Smooth muscle cell (in vitro differentiated cells): ENCODE results near the gene MYOG. TPM values are rescaled to one million over a fixed set of nuclear protein-coding genes. Genes with fewer than 3 reads are reported as not detected.

ENCODE experiments used
- DNase-seq: peaks from one replicate; lab custom pipeline; 2025; ENCODE audit not compliant: unreplicated experiment; lab: John Stamatoyannopoulos, UW
- H2AFZ ChIP-seq: fragments of 200-600 bp; sonication (generic); 2 replicates; pipeline ENCODE4 v1.6.0; 2016; ENCODE audit warnings: antibody characterized with exemption, low read depth, mild to moderate bottlenecking
- H3F3A ChIP-seq: fragments of 200-600 bp; sonication (generic); 2 replicates; pipeline ENCODE4 v1.6.0; 2017; ENCODE audit warnings: antibody characterized with exemption, low read depth
- H3K27ac ChIP-seq: fragments of 200-600 bp; sonication (generic); 2 replicates; pipeline ENCODE4 v1.5.1; 2016; ENCODE audit warnings: low read depth, mild to moderate bottlenecking
- H3K27me3 ChIP-seq: fragments of 200-600 bp; sonication (generic); 2 replicates; pipeline ENCODE4 v1.6.1; 2016; ENCODE audit warnings: low read depth, mild to moderate bottlenecking
- H3K36me3 ChIP-seq: fragments of 200-600 bp; sonication (generic); 2 replicates; pipeline ENCODE4 v1.5.1; 2016; ENCODE audit warnings: low read depth
- H3K4me1 ChIP-seq: fragments of 200-600 bp; sonication (generic); 2 replicates; pipeline ENCODE4 v1.5.1; 2016; ENCODE audit warnings: low read depth
- H3K4me2 ChIP-seq: fragments of 200-600 bp; sonication (generic); 2 replicates; pipeline ENCODE4 v1.6.0; 2016; ENCODE audit warnings: mild to moderate bottlenecking
- H3K4me3 ChIP-seq: fragments of 200-600 bp; sonication (generic); 2 replicates; pipeline ENCODE4 v1.5.1; 2016; ENCODE audit warnings: mild to moderate bottlenecking
- H3K79me2 ChIP-seq: fragments of 200-600 bp; sonication (generic); 2 replicates; pipeline ENCODE4 v1.6.0; 2016; ENCODE audit warnings: low read depth, mild to moderate bottlenecking
- H3K9ac ChIP-seq: fragments of 200-600 bp; sonication (generic); 2 replicates; pipeline ENCODE4 v1.6.0; 2016; ENCODE audit warnings: low read depth
- H3K9me3 ChIP-seq: fragments of 200-600 bp; sonication (generic); replicated peaks from 2 replicates; pipeline ENCODE4 v1.5.1; 2016; ENCODE audit warnings: low read depth
- H4K20me1 ChIP-seq: fragments of 200-600 bp; sonication (generic); 2 replicates; pipeline ENCODE4 v1.6.0; 2016; ENCODE audit warnings: low read depth
- CTCF ChIP-seq: fragments of 200-600 bp; sonication (generic); IDR thresholded peaks from 2 replicates; pipeline ENCODE4 v1.5.1; 2017; ENCODE audit warnings: borderline replicate concordance, mild to moderate bottlenecking, antibody characterized with exemption; ENCODE audit not compliant: insufficient read depth, poor library complexity, severe bottlenecking
- WGBS: methylation state at CpG from one replicate; pipeline ENCODE4 v1.1.7; 2016; ENCODE audit warnings: low lambda C conversion rate; 5-methylcytosine and 5-hydroxymethylcytosine counted together
- polyA plus RNA-seq: library from polyadenylated mRNA; unstranded; fragments of >200 nt; fragmentation: Nextera tagmentation; extraction: Ambion mirVana; gene quantifications from 2 replicates; pipeline ENCODE4 v1.2.1, GENCODE V29; 2016
- total RNA-seq: library from RNA; depleted of rRNA; stranded (reverse); fragments of >200 nt; gene quantifications from 2 replicates; pipeline ENCODE4 v1.2.3, GENCODE V29; 2014

The MYOG gene
- total and polyA plus RNA-seq, 2 experiments from 2014 or later, result not detected

- Histone ChIP-seq H3K9ac (no peak overlapping the region), H3K27ac (no peak overlapping the region), H3K9me3 (no peaks in the 10 kb centered on the region), H4K20me1 (no peaks in the 10 kb centered on the region), H3F3A (no peaks in the 10 kb centered on the region), H2AFZ (no peak overlapping the region), H3K27me3 (no peaks in the 10 kb centered on the region), H3K79me2 (no peaks in the 10 kb centered on the region), H3K4me1 (peaks cover 4% of the 10 kb centered on the region), H3K4me3 (no peak overlapping the region), H3K4me2 (no peak overlapping the region), H3K36me3 (no peaks in the 10 kb centered on the region)
- 95% methylated on average over 7 of the region's 7 CpGs for WGBS
- no peak for TF ChIP-seq CTCF
- DNase-seq, result no peak
These were observed 29.8 kb downstream of the MYOG start for GRCh38 chr1:203056012-203056411.

GRCh38 chr1:203055161-203055799, 30.5 kb downstream of the MYOG start:
- TF ChIP-seq CTCF, result no peak
- H3K27me3 ChIP-seq, result no peaks in the 10 kb centered on the region

GRCh38 chr1:203054642-203055041, 31.2 kb downstream of the MYOG start:
- no peak overlapping the region for H3K27ac ChIP-seq
- 88% methylated on average over 5 of the region's 5 CpGs for WGBS

More at GRCh38 chr1:203055161-203055799, 30.5 kb downstream of the MYOG start:
- no peaks in the 10 kb centered on the region for H3F3A ChIP-seq
- H3K27ac ChIP-seq, result no peak overlapping the region
- H3K9me3 ChIP-seq, result no peaks in the 10 kb centered on the region
- no peaks in the 10 kb centered on the region for H3K79me2 ChIP-seq
- H3K4me1 ChIP-seq, result peaks cover 4% of the 10 kb centered on the region
- H3K4me2 ChIP-seq, result no peak overlapping the region
- no peak for DNase-seq
- no peaks in the 10 kb centered on the region for H4K20me1 ChIP-seq
- H3K9ac ChIP-seq, result no peak overlapping the region
- H3K4me3 ChIP-seq, result no peak overlapping the region
- H3K36me3 ChIP-seq, result no peaks in the 10 kb centered on the region
- WGBS, result 83% methylated on average over 24 of the region's 24 CpGs
- H2AFZ ChIP-seq, result no peak overlapping the region

More at GRCh38 chr1:203054642-203055041, 31.2 kb downstream of the MYOG start:
- Histone ChIP-seq H3K27me3 (no peaks in the 10 kb centered on the region), H3K9ac (no peak overlapping the region), H3K4me3 (no peak overlapping the region), H3K79me2 (no peaks in the 10 kb centered on the region), H3K9me3 (no peaks in the 10 kb centered on the region), H2AFZ (no peak overlapping the region), H3K4me1 (peaks cover 4% of the 10 kb centered on the region), H4K20me1 (no peaks in the 10 kb centered on the region), H3F3A (no peaks in the 10 kb centered on the region), H3K36me3 (no peaks in the 10 kb centered on the region), H3K4me2 (no peak overlapping the region)
- DNase-seq, result no peak
- no peak for TF ChIP-seq CTCF
